OCI-LY3 (cell line): ENCODE measurements around the gene OR9Q1.

Experiments used
- CTCF ChIP-seq: fragments of 200-600, 300-600 bp; sonication (generic); IDR thresholded peaks from 2 replicates; pipeline ENCODE4 v1.5.1; 2014; ENCODE audit warnings: antibody characterized with exemption, low read length, low read depth
- EZH2phosphoT487 ChIP-seq: fragments of 200-600 bp; shearing (Covaris generic); IDR thresholded peaks from 2 replicates; pipeline ENCODE4 v1.6.1; 2018; ENCODE audit warnings: antibody characterized with exemption, mixed run types, low read depth

- TF ChIP-seq CTCF (no peak), EZH2phosphoT487 (no peak)
These were observed 180.4 kb downstream of the OR9Q1 start, which contains the start of gene OR1S2 for GRCh38 chr11:58204042-58204441.
